Caco-2 (cell line): ENCODE results near the gene SMCO4. TPM values are rescaled to one million over a fixed set of nuclear protein-coding genes. Genes with fewer than 3 reads are reported as not detected.

Experiments
- BruUV-seq: library from RNA; stranded (reverse); fragments of 400-500 nt; replicated peaks from 2 replicates; lab custom pipeline; 2021; lab: Mats Ljungman, UMichigan
- CTCF ChIA-PET: fragments of 300-600 bp; sonication (Branson Sonifier 250); formaldehyde crosslinking; loops from one replicate; lab custom pipeline; 2022; ENCODE audit warnings: antibody characterized with exemption; lab: Charles Lee
- POLR2A ChIA-PET: fragments of 300-600 bp; sonication (Branson Sonifier 250); formaldehyde crosslinking; loops from one replicate; lab custom pipeline; 2022; ENCODE audit warnings: antibody characterized with exemption; lab: Charles Lee
- DNase-seq, 2 experiments: peaks; one replicate each; pipeline versions ENCODE4 v3.0.0 to v3.0.0-alpha.2; 2020 to 2022
- H3K27me3 ChIP-seq: replicated peaks from 2 replicates; pipeline ENCODE4 v1.6.0; 2011; ENCODE audit warnings: low read length; ENCODE audit not compliant: control insufficient read depth, insufficient read depth
- H3K36me3 ChIP-seq: 2 replicates; pipeline ENCODE4 v1.5.1; 2011; ENCODE audit warnings: low read length; ENCODE audit not compliant: control insufficient read depth, insufficient read depth
- H3K4me1 ChIP-seq: fragments of 250-450 bp; sonication (Bioruptor Pico); 2 replicates; pipeline ENCODE4 v1.5.1; 2020; ENCODE audit warnings: mild to moderate bottlenecking
- H3K4me3 ChIP-seq: 2 replicates; pipeline ENCODE4 v1.5.1; 2011; ENCODE audit warnings: low read depth, mild to moderate bottlenecking, control low read depth, low read length
- H3K9me3 ChIP-seq: fragments of 250-450 bp; sonication (Bioruptor Pico); 2 replicates; pipeline ENCODE4 v1.5.1; 2020; ENCODE audit warnings: mild to moderate bottlenecking, moderate library complexity
- H3K27ac Mint-ChIP-seq: one replicate; pipeline ENCODE4 v1.8.0; 2022; ENCODE audit warnings: mixed read lengths; ENCODE audit not compliant: unreplicated experiment
- H3K27me3 Mint-ChIP-seq: one replicate; pipeline ENCODE4 v1.8.0; 2022; ENCODE audit warnings: mixed read lengths; ENCODE audit not compliant: insufficient read depth, unreplicated experiment
- H3K36me3 Mint-ChIP-seq: one replicate; pipeline ENCODE4 v1.8.0; 2022; ENCODE audit warnings: mild to moderate bottlenecking, mixed read lengths; ENCODE audit not compliant: insufficient read depth, unreplicated experiment
- H3K4me1 Mint-ChIP-seq: one replicate; pipeline ENCODE4 v1.8.0; 2022; ENCODE audit warnings: low read depth, mixed read lengths; ENCODE audit not compliant: unreplicated experiment
- H3K4me3 Mint-ChIP-seq: one replicate; pipeline ENCODE4 v1.8.0; 2022; ENCODE audit warnings: mild to moderate bottlenecking, moderate library complexity, mixed read lengths; ENCODE audit not compliant: unreplicated experiment
- H3K9me3 Mint-ChIP-seq: one replicate; pipeline ENCODE4 v1.8.0; 2022; ENCODE audit warnings: mixed read lengths; ENCODE audit not compliant: unreplicated experiment
- CTCF ChIP-seq, 2 experiments: fragments of 200-600 bp in 1 of 2; IDR thresholded peaks; 1 replicate in 1 of 2; 2 replicates in 1 of 2; pipeline versions ENCODE4 v1.5.1 to v1.8.0; 2011 to 2022; ENCODE audit warnings: antibody characterized with exemption in 1 of 2, control low read depth in 1 of 2, inconsistent platforms in 1 of 2, low read depth in 1 of 2, low read length in 1 of 2, mild to moderate bottlenecking in 1 of 2, moderate library complexity in 1 of 2; ENCODE audit not compliant: insufficient read depth in 1 of 2, severe bottlenecking in 1 of 2, unreplicated experiment in 1 of 2
- intact Hi-C: fragments of 100-400 bp; cut with micrococcal nuclease; formaldehyde crosslinking; loops from one replicate; pipeline ENCODE4 v1.10.0; 2022; ENCODE audit not compliant: unreplicated experiment
- total RNA-seq: library from RNA; stranded (reverse); gene quantifications from 2 replicates; pipeline ENCODE4 v1.2.3, GENCODE V29; 2022

Gene SMCO4
- total RNA-seq, 1 experiment from 2014 or later, result 46.3 TPM

DNA sequence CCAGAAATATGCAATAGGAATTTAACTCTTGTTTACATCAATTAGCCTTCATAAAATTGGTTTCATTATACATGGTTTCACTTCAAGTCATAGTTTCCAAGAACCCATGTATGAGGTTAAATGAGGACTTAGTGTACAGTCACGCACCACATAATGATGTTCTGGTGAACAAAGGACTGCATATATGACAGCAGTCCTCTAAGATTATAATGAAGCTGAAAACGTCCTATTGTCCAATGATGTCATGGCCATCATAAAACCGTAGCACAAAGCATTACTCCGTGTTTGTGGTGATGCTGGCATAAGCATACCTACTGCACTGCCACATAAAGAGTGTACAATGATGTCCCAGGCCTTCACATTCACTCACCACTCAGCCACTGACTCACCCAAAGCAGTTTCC is 31.1 kb downstream of the SMCO4 start:
- no peaks in the 10 kb centered on the region for H3K4me1 Mint-ChIP-seq
- ChIA-PET POLR2A (no interaction called here), CTCF (no interaction called here)
- H3K4me3 ChIP-seq, result no peak overlapping the region
- DNase-seq, result no peak
- H3K4me3 Mint-ChIP-seq, result no peak overlapping the region
- intact Hi-C loops, result no loop called here
- no peaks in the 10 kb centered on the region for H3K36me3 Mint-ChIP-seq
- TF ChIP-seq CTCF (IDR thresholded peaks at IDR 0.05; ENCODE audit: insufficient read depth in 1 of 2, low read depth in 1 of 2, low read length in 1 of 2, severe bottlenecking in 1 of 2, unreplicated experiment in 1 of 2), result no peak
- H3K9me3 Mint-ChIP-seq, result peaks cover 18% of the 10 kb centered on the region
- no peaks in the 10 kb centered on the region for H3K27me3 Mint-ChIP-seq
- no TSS peak for BruUV-seq
- H3K27ac Mint-ChIP-seq, result no peak overlapping the region
- no peaks in the 10 kb centered on the region for H3K36me3 ChIP-seq
- no peaks in the 10 kb centered on the region for H3K27me3 ChIP-seq
- no peaks in the 10 kb centered on the region for H3K9me3 ChIP-seq
- H3K4me1 ChIP-seq, result no peaks in the 10 kb centered on the region

- no peak for TF ChIP-seq CTCF (IDR thresholded peaks at IDR 0.05; ENCODE audit: insufficient read depth in 1 of 2, low read depth in 1 of 2, low read length in 1 of 2, severe bottlenecking in 1 of 2, unreplicated experiment in 1 of 2)
- no peaks in the 10 kb centered on the region for H3K4me1 ChIP-seq
- no peaks in the 10 kb centered on the region for H3K9me3 ChIP-seq
- DNase-seq, result no peak
- H3K27me3 ChIP-seq, result no peaks in the 10 kb centered on the region
- no peaks in the 10 kb centered on the region for H3K4me1 Mint-ChIP-seq
- intact Hi-C loops, result no loop called here
- H3K4me3 ChIP-seq, result no peak overlapping the region
- POLR2A ChIA-PET, result no interaction called here
- peaks cover 18% of the 10 kb centered on the region for H3K9me3 Mint-ChIP-seq
- no peak overlapping the region for H3K4me3 Mint-ChIP-seq
- no TSS peak for BruUV-seq
- H3K36me3 Mint-ChIP-seq, result no peaks in the 10 kb centered on the region
- no peak overlapping the region for H3K27ac Mint-ChIP-seq
- CTCF ChIA-PET, result no interaction called here
- no peaks in the 10 kb centered on the region for H3K27me3 Mint-ChIP-seq
- H3K36me3 ChIP-seq, result no peaks in the 10 kb centered on the region
Measured at GRCh38 chr11:93510196-93510873, 32.9 kb downstream of the SMCO4 start.

DNA sequence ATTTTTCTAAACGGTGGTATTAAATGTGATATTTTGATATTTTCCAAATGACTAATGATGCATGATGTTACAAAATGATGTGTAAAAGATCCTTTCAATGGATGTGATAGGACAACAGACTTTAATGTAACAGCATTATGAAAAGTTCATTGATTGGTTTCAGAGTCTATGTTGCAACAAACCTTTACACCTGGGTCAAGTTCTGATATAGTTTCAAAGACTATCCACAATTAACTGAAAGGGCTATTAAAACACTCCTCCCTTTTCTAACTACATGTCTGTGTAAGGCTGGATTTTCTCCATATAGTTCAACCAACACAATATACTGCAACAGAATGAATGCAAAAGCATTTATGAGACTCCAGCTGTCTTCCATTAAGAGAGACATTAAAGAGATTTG is 35.7 kb downstream of the SMCO4 start:
- no peak overlapping the region for H3K4me3 ChIP-seq
- no peaks in the 10 kb centered on the region for H3K9me3 ChIP-seq
- Mint-ChIP-seq H3K27me3 (no peaks in the 10 kb centered on the region), H3K4me1 (no peaks in the 10 kb centered on the region), H3K4me3 (no peak overlapping the region), H3K27ac (no peak overlapping the region), H3K9me3 (peaks cover 18% of the 10 kb centered on the region), H3K36me3 (no peaks in the 10 kb centered on the region)
- POLR2A ChIA-PET, result no interaction called here
- no TSS peak for BruUV-seq
- H3K36me3 ChIP-seq, result no peaks in the 10 kb centered on the region
- TF ChIP-seq CTCF (IDR thresholded peaks at IDR 0.05; ENCODE audit: insufficient read depth in 1 of 2, low read depth in 1 of 2, low read length in 1 of 2, severe bottlenecking in 1 of 2, unreplicated experiment in 1 of 2), result no peak
- H3K4me1 ChIP-seq, result no peaks in the 10 kb centered on the region
- CTCF ChIA-PET, result no interaction called here
- no peaks in the 10 kb centered on the region for H3K27me3 ChIP-seq
- no peak for DNase-seq
- intact Hi-C loops, result no loop called here
